ENCODE measurements around the gene ECPAS.
"Not testable (repeated sequence)": the region's sequence is repeated elsewhere in the genome, so short reads cannot be mapped to it uniquely, and the experiment has no call there.

ECPAS gene

GRCh38 chr9:111467778-111468367 lies 16.3 kb downstream of the ECPAS start:
- no peak for DNase-seq

GRCh38 chr9:111463048-111463447 lies 21.1 kb downstream of the ECPAS start:
- no peak for DNase-seq

- DNase-seq: no peak
These were observed 25.8 kb downstream of the ECPAS start for GRCh38 chr9:111458139-111459009.

GRCh38 chr9:111456529-111456928 lies 27.7 kb downstream of the ECPAS start:
- no peak for DNase-seq

GRCh38 chr9:111455638-111456037 lies 28.5 kb downstream of the ECPAS start:
- no peak for DNase-seq

- DNase-seq: no peak
These were observed 29.4 kb downstream of the ECPAS start for GRCh38 chr9:111454751-111455150.

GRCh38 chr9:111451570-111451969 lies 32.6 kb downstream of the ECPAS start:
- no peak for DNase-seq

- no peak for DNase-seq
These were observed 34.1 kb downstream of the ECPAS start for GRCh38 chr9:111450124-111450523.

- DNase-seq: no peak
These were observed 34.5 kb downstream of the ECPAS start for GRCh38 chr9:111449705-111450104.

GRCh38 chr9:111445799-111446198 lies 38.4 kb downstream of the ECPAS start:
- DNase-seq: not testable (repeated sequence)

GRCh38 chr9:111443454-111443853 lies 40.7 kb downstream of the ECPAS start:
- no peak for DNase-seq

- DNase-seq: no peak
These were observed 41.7 kb downstream of the ECPAS start for GRCh38 chr9:111442360-111443027.

- no peak for DNase-seq
These were observed 44.0 kb downstream of the ECPAS start for GRCh38 chr9:111440226-111440625.

GRCh38 chr9:111438541-111439235 lies 45.5 kb downstream of the ECPAS start:
- no peak for DNase-seq

GRCh38 chr9:111436571-111436970 lies 47.6 kb downstream of the ECPAS start:
- DNase-seq: no peak

GRCh38 chr9:111433082-111433481 lies 51.1 kb downstream of the ECPAS start:
- DNase-seq: no peak

- no peak for DNase-seq
These were observed 52.5 kb downstream of the ECPAS start for GRCh38 chr9:111431684-111432083.

- no peak for DNase-seq
These were observed 55.0 kb downstream of the ECPAS start for GRCh38 chr9:111429175-111429574.

GRCh38 chr9:111427186-111427585 lies 57.0 kb downstream of the ECPAS start:
- no peak for DNase-seq

GRCh38 chr9:111423389-111423788 lies 60.8 kb downstream of the ECPAS start:
- DNase-seq: no peak

- no peak for DNase-seq
These were observed 69.8 kb downstream of the ECPAS start for GRCh38 chr9:111414406-111414805.

- no peak for DNase-seq
These were observed 70.2 kb downstream of the ECPAS start for GRCh38 chr9:111413996-111414395.

- DNase-seq: no peak
These were observed 71.9 kb downstream of the ECPAS start for GRCh38 chr9:111412280-111412679.
